Midbrain (tissue), 1 donor: Measurements from ENCODE around the gene FUT3.
"Not testable (repeated sequence)": the region's sequence is repeated elsewhere in the genome, so short reads cannot be mapped to it uniquely, and the experiment has no call there.

Experiments used
- DNase-seq: peaks from one replicate; lab custom pipeline; 2025; lab: John Stamatoyannopoulos, UW

Gene FUT3

GRCh38 chr19:5851302-5851701, at the start of gene FUT3:
FUT3 (minus strand) TSS chr19:5851449.
- DNase-seq, result no peak

- DNase-seq, result no peak
Observed at GRCh38 chr19:5900976-5901375, 49.7 kb upstream of the FUT3 start.

GRCh38 chr19:5899728-5900526, 48.7 kb upstream of the FUT3 start:
- DNase-seq, result no peak

- no peak for DNase-seq
Observed at GRCh38 chr19:5897189-5897969, 46.1 kb upstream of the FUT3 start.

- no peak for DNase-seq
Observed at GRCh38 chr19:5896365-5897076, 45.3 kb upstream of the FUT3 start.

- no peak for DNase-seq
Observed at GRCh38 chr19:5895890-5896289, 44.6 kb upstream of the FUT3 start.

- DNase-seq, result no peak
Observed at GRCh38 chr19:5895409-5895808, 44.2 kb upstream of the FUT3 start.

- no peak for DNase-seq
Observed at GRCh38 chr19:5894704-5895349, 43.6 kb upstream of the FUT3 start.

GRCh38 chr19:5893907-5894703, 42.9 kb upstream of the FUT3 start:
- DNase-seq, result no peak

GRCh38 chr19:5893296-5893903, 42.2 kb upstream of the FUT3 start:
- no peak for DNase-seq

- no peak for DNase-seq
Observed at GRCh38 chr19:5892772-5893275, 41.6 kb upstream of the FUT3 start.

GRCh38 chr19:5891938-5892771, 40.9 kb upstream of the FUT3 start:
- DNase-seq, result no peak

- DNase-seq, result no peak
Observed at GRCh38 chr19:5891572-5891937, 40.3 kb upstream of the FUT3 start.

GRCh38 chr19:5890099-5890498, 38.9 kb upstream of the FUT3 start:
- DNase-seq, result no peak

- DNase-seq, result no peak
Observed at GRCh38 chr19:5889288-5889971, 38.2 kb upstream of the FUT3 start.

- not testable (repeated sequence) for DNase-seq
Observed at GRCh38 chr19:5884065-5884811, 33.0 kb upstream of the FUT3 start.

- not testable (repeated sequence) for DNase-seq
Observed at GRCh38 chr19:5883157-5883873, 32.1 kb upstream of the FUT3 start.
